H1 (cell line): ENCODE results near the gene CADPS. TPM values are rescaled to one million over a fixed set of nuclear protein-coding genes. Genes with fewer than 3 reads are reported as not detected.

Source experiments
- polyA plus RNA-seq, 7 experiments: library from polyadenylated mRNA; depleted of rRNA in 3 of 7; stranded (reverse) in 5 of 7; unstranded in 2 of 7; fragments of >200 nt in 5 of 7; fragments of 200-250 nt in 2 of 7; gene quantifications; 1 replicate in 5 of 7; 2 replicates in 1 of 7; 4 replicates in 1 of 7; pipeline versions ENCODE4 v1.2.1 to v1.2.3, GENCODE V29; 2011 to 2013; ENCODE audit warnings: missing spikeins in 2 of 7, mixed read lengths in 2 of 7
- total RNA-seq: library from RNA; stranded (reverse); fragmentation: NEBNext Ultra II Directional; extraction: Animal tissue kit (Norgen Biotek cat#: 25700); gene quantifications from 2 replicates; pipeline ENCODE4 v1.2.1, GENCODE V29; 2021
- TF ChIP-seq, protein P1 (sequence below), 3 experiments: IDR thresholded peaks; 1 replicate in 2 of 3; 2 replicates in 1 of 3; pipeline versions ENCODE4 v1.5.1 to v1.6.1; 2011; ENCODE audit warnings: low read length in 3 of 3, mild to moderate bottlenecking in 3 of 3, inconsistent platforms in 2 of 3, low read depth in 1 of 3, moderate library complexity in 1 of 3; ENCODE audit not compliant: insufficient read depth in 1 of 3; ENCODE audit errors: control extremely low read depth in 1 of 3

The CADPS gene
- total and polyA plus RNA-seq, 2 of the 8 experiments (the other 6 are each of a cell fraction or from before 2014, with no cell fraction given) = 7.1 to 10.2 TPM

DNA sequence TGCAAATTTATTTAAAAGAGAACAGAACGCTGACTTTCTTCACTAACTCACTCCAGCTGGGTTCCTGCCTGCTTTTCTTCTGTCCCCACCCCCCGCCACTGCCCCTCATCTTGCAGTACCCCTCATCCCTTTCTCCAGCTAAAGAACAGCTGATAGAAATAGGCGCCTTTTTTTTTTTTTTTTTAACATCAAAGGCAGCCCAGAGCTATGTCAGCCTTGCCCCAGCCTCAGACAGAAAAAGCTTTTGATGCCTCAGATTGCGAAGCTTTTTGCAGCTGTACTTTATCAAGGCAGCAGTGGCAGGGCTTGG, 1.8 kb downstream of the CADPS start (continued):
- TF ChIP-seq, protein P1, sequence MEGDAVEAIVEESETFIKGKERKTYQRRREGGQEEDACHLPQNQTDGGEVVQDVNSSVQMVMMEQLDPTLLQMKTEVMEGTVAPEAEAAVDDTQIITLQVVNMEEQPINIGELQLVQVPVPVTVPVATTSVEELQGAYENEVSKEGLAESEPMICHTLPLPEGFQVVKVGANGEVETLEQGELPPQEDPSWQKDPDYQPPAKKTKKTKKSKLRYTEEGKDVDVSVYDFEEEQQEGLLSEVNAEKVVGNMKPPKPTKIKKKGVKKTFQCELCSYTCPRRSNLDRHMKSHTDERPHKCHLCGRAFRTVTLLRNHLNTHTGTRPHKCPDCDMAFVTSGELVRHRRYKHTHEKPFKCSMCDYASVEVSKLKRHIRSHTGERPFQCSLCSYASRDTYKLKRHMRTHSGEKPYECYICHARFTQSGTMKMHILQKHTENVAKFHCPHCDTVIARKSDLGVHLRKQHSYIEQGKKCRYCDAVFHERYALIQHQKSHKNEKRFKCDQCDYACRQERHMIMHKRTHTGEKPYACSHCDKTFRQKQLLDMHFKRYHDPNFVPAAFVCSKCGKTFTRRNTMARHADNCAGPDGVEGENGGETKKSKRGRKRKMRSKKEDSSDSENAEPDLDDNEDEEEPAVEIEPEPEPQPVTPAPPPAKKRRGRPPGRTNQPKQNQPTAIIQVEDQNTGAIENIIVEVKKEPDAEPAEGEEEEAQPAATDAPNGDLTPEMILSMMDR (IDR thresholded peaks at IDR 0.05; ENCODE audit: control extremely low read depth in 1 of 3, insufficient read depth in 1 of 3, low read depth in 1 of 3, low read length in 3 of 3) = no peak
